IMR-90 (cell line): ENCODE results near the gene SLC17A3. TPM values are rescaled to one million over a fixed set of nuclear protein-coding genes. Genes with fewer than 3 reads are reported as not detected.

Source experiments
- ATAC-seq: fragments of 200-7000 bp; cut with Tn5 transposase; 2 replicates; pipeline ENCODE4 v1.9.1; 2020; ENCODE audit warnings: low read depth, mild to moderate bottlenecking, moderate library complexity
- BruUV-seq: library from RNA; stranded (reverse); fragments of 400-500 nt; replicated peaks from 2 replicates; lab custom pipeline; 2021; lab: Mats Ljungman, UMichigan
- CTCF ChIA-PET: fragments of 300-600 bp; formaldehyde crosslinking; extraction: SDS; loops from one replicate; lab custom pipeline; 2021; ENCODE audit warnings: antibody characterized with exemption; lab: Yijun Ruan, JAX
- POLR2A ChIA-PET: fragments of 300-600 bp; sonication (Branson Sonifier 250); formaldehyde crosslinking; loops from one replicate; lab custom pipeline; 2022; ENCODE audit warnings: antibody characterized with exemption; ENCODE audit not compliant: unreplicated experiment; lab: Charles Lee
- DNase-seq: peaks from one replicate; pipeline ENCODE4 v3.0.0; 2013
- H2AFZ ChIP-seq: replicated peaks from 2 replicates; pipeline ENCODE3; 2013; ENCODE audit warnings: low read length, mild to moderate bottlenecking; ENCODE audit not compliant: poor library complexity
- H2AK5ac ChIP-seq: 2 replicates; pipeline ENCODE4 v1.6.1; 2013; ENCODE audit warnings: low read depth, low read length, inconsistent platforms
- H2AK9ac ChIP-seq: replicated peaks from 2 replicates; pipeline ENCODE3; 2013; ENCODE audit warnings: mild to moderate bottlenecking, low read depth, low read length, moderate library complexity; ENCODE audit not compliant: poor library complexity
- H2BK120ac ChIP-seq: 2 replicates; pipeline ENCODE4 v1.6.1; 2013; ENCODE audit warnings: low read depth, low read length, inconsistent platforms
- H2BK15ac ChIP-seq: 3 replicates; pipeline ENCODE4 v1.6.1; 2013; ENCODE audit warnings: low read depth, low read length, inconsistent platforms
- H2BK20ac ChIP-seq: 2 replicates; pipeline ENCODE4 v1.6.1; 2013; ENCODE audit warnings: low read depth, mild to moderate bottlenecking, inconsistent platforms, low read length, moderate library complexity
- H2BK5ac ChIP-seq: 2 replicates; pipeline ENCODE4 v1.6.1; 2013; ENCODE audit warnings: mild to moderate bottlenecking, low read depth, low read length, inconsistent platforms; ENCODE audit not compliant: poor library complexity, severe bottlenecking
- H3K14ac ChIP-seq: replicated peaks from 2 replicates; pipeline ENCODE4 v1.6.1; 2013; ENCODE audit warnings: low read depth, low read length, inconsistent platforms
- H3K18ac ChIP-seq: 2 replicates; pipeline ENCODE4 v1.6.1; 2013; ENCODE audit warnings: low read depth, low read length, control low read depth
- H3K23ac ChIP-seq: 2 replicates; pipeline ENCODE4 v1.6.1; 2013; ENCODE audit warnings: low read depth, low read length, inconsistent platforms
- H3K27ac ChIP-seq: 2 replicates; pipeline ENCODE4 v1.5.1; 2013; ENCODE audit warnings: mild to moderate bottlenecking, control low read depth, low read length; ENCODE audit not compliant: insufficient read depth
- H3K27me3 ChIP-seq: 2 replicates; pipeline ENCODE4 v1.6.1; 2013; ENCODE audit warnings: low read length; ENCODE audit not compliant: control insufficient read depth, insufficient read depth
- H3K36me3 ChIP-seq: 2 replicates; pipeline ENCODE4 v1.6.1; 2013; ENCODE audit warnings: low read length, mixed read lengths; ENCODE audit not compliant: control insufficient read depth, insufficient read depth
- H3K4ac ChIP-seq: 2 replicates; pipeline ENCODE4 v1.6.1; 2013; ENCODE audit warnings: low read depth, low read length, inconsistent platforms
- H3K4me1 ChIP-seq: 2 replicates; pipeline ENCODE4 v1.6.1; 2013; ENCODE audit warnings: low read length, mixed read lengths; ENCODE audit not compliant: control insufficient read depth, insufficient read depth
- H3K4me2 ChIP-seq: 2 replicates; pipeline ENCODE4 v1.6.1; 2013; ENCODE audit warnings: low read depth, mild to moderate bottlenecking, control low read depth, low read length, moderate library complexity
- H3K4me3 ChIP-seq: 2 replicates; pipeline ENCODE4 v1.5.1; 2013; ENCODE audit warnings: low read depth, mild to moderate bottlenecking, control low read depth, low read length, moderate library complexity; ENCODE audit not compliant: insufficient read depth
- H3K56ac ChIP-seq: 2 replicates; pipeline ENCODE4 v1.6.1; 2013; ENCODE audit warnings: low read length, inconsistent platforms; ENCODE audit not compliant: insufficient read depth; ENCODE audit errors: extremely low read depth
- H3K79me1 ChIP-seq, 2 experiments: 2 replicates each; pipeline ENCODE4 v1.6.1; 2013; ENCODE audit warnings: low read length in 2 of 2, inconsistent platforms in 1 of 2, low read depth in 1 of 2
- H3K9ac ChIP-seq: 2 replicates; pipeline ENCODE4 v1.6.1; 2013; ENCODE audit warnings: low read depth, low read length, control low read depth
- H3K9me1 ChIP-seq: 2 replicates; pipeline ENCODE4 v1.6.1; 2013; ENCODE audit warnings: low read length, inconsistent platforms; ENCODE audit not compliant: insufficient read depth
- H3K9me3 ChIP-seq: 2 replicates; pipeline ENCODE4 v1.6.1; 2013; ENCODE audit warnings: low read length; ENCODE audit not compliant: control insufficient read depth, insufficient read depth
- H4K20me1 ChIP-seq: 2 replicates; pipeline ENCODE4 v1.6.1; 2013; ENCODE audit warnings: low read length, inconsistent platforms; ENCODE audit not compliant: insufficient read depth
- H4K5ac ChIP-seq: 2 replicates; pipeline ENCODE4 v1.6.1; 2013; ENCODE audit warnings: mild to moderate bottlenecking, low read depth, low read length, control low read depth
- H4K8ac ChIP-seq, 2 experiments: 2 replicates each; pipeline ENCODE4 v1.6.1; 2013; ENCODE audit warnings: low read depth in 2 of 2, low read length in 2 of 2, control low read depth in 1 of 2, inconsistent platforms in 1 of 2
- H4K91ac ChIP-seq: 2 replicates; pipeline ENCODE4 v1.6.1; 2013; ENCODE audit warnings: low read depth, low read length, inconsistent platforms; ENCODE audit not compliant: insufficient read depth
- BHLHE40 ChIP-seq: fragments of 150-350 bp; IDR thresholded peaks from 2 replicates; pipeline ENCODE4 v1.6.1; 2016; ENCODE audit warnings: mild to moderate bottlenecking, low read depth, low read length
- CTCF ChIP-seq: conservative IDR thresholded peaks from 2 replicates; pipeline ENCODE4 v1.5.1; 2012; ENCODE audit warnings: mild to moderate bottlenecking, low read depth, low read length, improper control_type of control experiment
- RAD21 ChIP-seq: IDR thresholded peaks from 2 replicates; pipeline ENCODE4 v1.6.1; 2012; ENCODE audit warnings: low read length, improper control_type of control experiment
- WGBS, 2 experiments: methylation state at CpG; one replicate each; pipeline versions ENCODE4 v1.1.5 to v1.1.7; 2013; ENCODE audit warnings: missing lambda C conversion rate in 2 of 2; ENCODE audit not compliant: insufficient read length in 1 of 2; ENCODE audit errors: extremely low coverage in 2 of 2; 5-methylcytosine and 5-hydroxymethylcytosine counted together
- dilution Hi-C: fragments of 300-500 bp; cut with HindIII; formaldehyde crosslinking; loops from one replicate; pipeline ENCODE4 v1.14.3; 2018; ENCODE audit warnings: low sequenced_read_pairs; ENCODE audit not compliant: unreplicated experiment
- in situ Hi-C: fragments of 300-500 bp; cut with MboI; formaldehyde crosslinking; loops from 3 replicates; pipeline ENCODE4 v1.14.3; 2019; ENCODE audit warnings: low sequenced_read_pairs, inconsistent platforms, mixed read lengths
- intact Hi-C: fragments of 100-400 bp; cut with micrococcal nuclease; formaldehyde crosslinking; loops from 2 replicates; pipeline ENCODE4 v1.10.0; 2022
- polyA plus RNA-seq, 3 experiments: library from polyadenylated mRNA; depleted of rRNA; stranded (reverse); fragments of >200 nt; gene quantifications; 2 replicates each; pipeline ENCODE4 v1.2.3, GENCODE V29; 2012; ENCODE audit warnings: low replicate concordance in 1 of 3
- total RNA-seq: library from RNA; depleted of rRNA; stranded (reverse); fragments of >200 nt; gene quantifications from 2 replicates; pipeline ENCODE4 v1.2.3, GENCODE V29; 2012
- TF ChIP-seq, protein P1 (sequence below): fragments of 150-350 bp; IDR thresholded peaks from 2 replicates; pipeline ENCODE4 v1.6.1; 2016; ENCODE audit warnings: low read depth, mild to moderate bottlenecking, low read length, moderate library complexity, borderline replicate concordance

The SLC17A3 gene
- total and polyA plus RNA-seq, 2 of the 4 experiments (the other 2 are of a cell fraction) = not detected

DNA sequence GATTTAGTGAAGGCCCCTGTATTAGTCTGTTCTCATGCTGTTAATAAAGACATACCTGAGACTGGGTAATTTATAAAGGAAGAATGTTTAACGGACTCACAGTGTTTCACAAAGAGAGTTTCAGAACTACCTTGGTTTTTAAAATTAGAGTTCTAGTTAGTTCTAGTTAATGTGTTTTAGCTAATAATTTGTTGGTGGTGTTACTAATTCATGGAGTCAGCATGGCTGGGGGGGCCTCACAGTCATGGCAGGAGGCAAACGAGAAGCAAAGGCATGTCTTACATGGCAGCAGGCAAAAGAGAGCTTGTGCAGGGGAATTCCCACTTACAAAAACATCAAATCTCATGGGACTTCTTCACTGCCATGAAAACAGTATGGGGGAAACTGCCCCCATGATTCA is 12.0 kb upstream of the SLC17A3 start:
- no peak overlapping the region for H4K8ac ChIP-seq
- no peaks in the 10 kb centered on the region for H3K9me3 ChIP-seq
- CTCF ChIA-PET = no interaction called here
- no peaks in the 10 kb centered on the region for H4K20me1 ChIP-seq
- dilution Hi-C loops (no loop called here), in situ Hi-C loops (no loop called here), intact Hi-C loops (no loop called here)
- H2AFZ ChIP-seq = no peak overlapping the region
- H3K56ac ChIP-seq = no peak overlapping the region
- no peak for ATAC-seq
- POLR2A ChIA-PET = interaction anchor here (0.6 kb wide), 1 partner anchor 10 kb away, joined by 3 read pairs; no protein-coding TSS in a partner anchor
- no peak overlapping the region for H3K4me2 ChIP-seq
- no peak overlapping the region for H3K23ac ChIP-seq
- no peak for DNase-seq
- no peak overlapping the region for H2AK5ac ChIP-seq
- TF ChIP-seq RAD21 (no peak), CTCF (no peak), BHLHE40 (no peak)
- TF ChIP-seq, protein P1, sequence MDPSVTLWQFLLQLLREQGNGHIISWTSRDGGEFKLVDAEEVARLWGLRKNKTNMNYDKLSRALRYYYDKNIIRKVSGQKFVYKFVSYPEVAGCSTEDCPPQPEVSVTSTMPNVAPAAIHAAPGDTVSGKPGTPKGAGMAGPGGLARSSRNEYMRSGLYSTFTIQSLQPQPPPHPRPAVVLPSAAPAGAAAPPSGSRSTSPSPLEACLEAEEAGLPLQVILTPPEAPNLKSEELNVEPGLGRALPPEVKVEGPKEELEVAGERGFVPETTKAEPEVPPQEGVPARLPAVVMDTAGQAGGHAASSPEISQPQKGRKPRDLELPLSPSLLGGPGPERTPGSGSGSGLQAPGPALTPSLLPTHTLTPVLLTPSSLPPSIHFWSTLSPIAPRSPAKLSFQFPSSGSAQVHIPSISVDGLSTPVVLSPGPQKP = no peak
- WGBS, 2 experiments = 83% methylated on average over 1 of the region's 2 CpGs; no CpG with 5 or more reads in 1 of the 2 experiments
- H3K9me1 ChIP-seq = no peaks in the 10 kb centered on the region
- H3K4me1 ChIP-seq = no peaks in the 10 kb centered on the region
- H3K9ac ChIP-seq = no peak overlapping the region
- BruUV-seq = no TSS peak
- no peak overlapping the region for H3K4ac ChIP-seq
- no peaks in the 10 kb centered on the region for H3K36me3 ChIP-seq
- no peak overlapping the region for H2BK5ac ChIP-seq
- H2AK9ac ChIP-seq = no peak overlapping the region
- H2BK15ac ChIP-seq = no peak overlapping the region
- H4K5ac ChIP-seq = no peak overlapping the region
- H3K27me3 ChIP-seq = no peaks in the 10 kb centered on the region
- H3K18ac ChIP-seq = no peak overlapping the region
- no peak overlapping the region for H2BK120ac ChIP-seq
- H2BK20ac ChIP-seq = no peak overlapping the region
- H3K4me3 ChIP-seq = no peak overlapping the region
- H4K91ac ChIP-seq = no peak overlapping the region
- no peak overlapping the region for H3K27ac ChIP-seq
- H3K79me1 ChIP-seq = no peaks in the 10 kb centered on the region
- no peak overlapping the region for H3K14ac ChIP-seq
